Measurements from ENCODE around the gene GNAT1. TPM values are rescaled to one million over a fixed set of nuclear protein-coding genes. Genes with fewer than 3 reads are reported as not detected.

Gene GNAT1
- total and polyA plus RNA-seq, 2 of the 13 experiments (the other 11 are each of a cell fraction or from before 2014, with no cell fraction given): 0.15 TPM; not detected in 1

GRCh38 chr3:50201573-50202315, 10.3 kb downstream of the GNAT1 start (continued):
- TF ChIP-seq ZNF513 (CRISPR knock-in tag; conservative IDR thresholded peaks at IDR 0.05) (no peak), KDM2A (CRISPR knock-in tag; IDR thresholded peaks at IDR 0.05; ENCODE audit: borderline replicate concordance, low read depth) (peak; percentile 46; the same call in 1 of the 2 replicates), TFE3 (CRISPR knock-in tag; IDR thresholded peaks at IDR 0.05) (peak; percentile 86), MED13 (CRISPR knock-in tag; IDR thresholded peaks at IDR 0.05) (no peak), STAT5B (CRISPR knock-in tag; IDR thresholded peaks at IDR 0.05) (no peak), RBFOX2 (IDR thresholded peaks at IDR 0.05; ENCODE audit: low read depth, low read length) (peak; percentile 79), ZNF20 (CRISPR knock-in tag; IDR thresholded peaks at IDR 0.05) (no peak), YY1 (IDR thresholded peaks at IDR 0.05; ENCODE audit: insufficient read depth, insufficient replicate concordance, low read depth, low read length) (no peak), GATA4 (IDR thresholded peaks at IDR 0.05; ENCODE audit: borderline replicate concordance, low read depth) (no peak), ZNF720 (CRISPR knock-in tag; IDR thresholded peaks at IDR 0.05) (no peak), MYNN (CRISPR knock-in tag; IDR thresholded peaks at IDR 0.05; ENCODE audit: low read depth) (no peak), ZNF782 (CRISPR knock-in tag; IDR thresholded peaks at IDR 0.05; ENCODE audit: borderline replicate concordance) (no peak), ZNF562 (CRISPR knock-in tag; IDR thresholded peaks at IDR 0.05; ENCODE audit: borderline replicate concordance) (no peak), KAT8 (CRISPR knock-in tag; IDR thresholded peaks at IDR 0.05) (peak; percentile 37; the same call in 1 of the 2 replicates), SP2 (CRISPR knock-in tag; IDR thresholded peaks at IDR 0.05) (0 out of 2 replicates have a peak, but pooled peaks have one; percentile 12), AHR (CRISPR knock-in tag; IDR thresholded peaks at IDR 0.05) (no peak), ZSCAN30 (CRISPR knock-in tag; IDR thresholded peaks at IDR 0.05) (no peak), SKIL (CRISPR knock-in tag; IDR thresholded peaks at IDR 0.05; ENCODE audit: borderline replicate concordance) (no peak), NFYC (CRISPR knock-in tag; IDR thresholded peaks at IDR 0.05) (no peak), ZNF556 (CRISPR knock-in tag; IDR thresholded peaks at IDR 0.05; ENCODE audit: borderline replicate concordance) (no peak), ZNF564 (CRISPR knock-in tag; IDR thresholded peaks at IDR 0.05) (no peak; the same call in 1 of the 2 replicates), HBP1 (CRISPR knock-in tag; IDR thresholded peaks at IDR 0.05; ENCODE audit: low read depth) (no peak), EZH2 (conservative IDR thresholded peaks at IDR 0.05; ENCODE audit: low read depth, low read length) (no peak)

All from HepG2 (cell line).